ENCODE data around the gene JDP2.

The JDP2 gene

DNA sequence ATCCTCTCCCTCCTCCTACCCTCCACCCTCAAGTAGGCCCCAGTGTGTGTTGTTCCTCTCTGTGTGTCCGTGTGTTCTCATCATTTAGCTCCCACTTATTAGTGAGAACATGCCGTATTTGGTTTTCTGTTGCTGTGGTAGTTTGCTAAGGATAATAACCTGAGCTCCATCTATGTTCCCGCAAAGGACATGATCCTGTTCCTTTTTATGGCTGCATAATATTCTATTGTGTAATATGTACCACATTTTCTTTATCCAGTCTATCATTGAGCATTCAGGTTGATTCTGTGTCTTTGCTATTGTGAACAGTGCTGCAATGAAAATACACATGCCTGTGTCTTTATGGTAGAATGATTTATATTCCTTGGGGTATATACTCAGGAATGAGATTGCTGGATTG is 30.5 kb downstream of the JDP2 start:
- TF ChIP-seq CTCF (IDR thresholded peaks at IDR 0.05; ENCODE audit: insufficient read depth, low read length, poor library complexity, severe bottlenecking) = no peak
- TF ChIP-seq EZH2phosphoT487 (conservative IDR thresholded peaks at IDR 0.05; ENCODE audit: low read length) = no peak
- H4K20me1 ChIP-seq (ENCODE audit: low read depth, low read length) = no peaks in the 10 kb centered on the region; the same call in 1 of the 2 replicates
- H3K9ac ChIP-seq (ENCODE audit: low read length) = no peak overlapping the region
- H3K27ac ChIP-seq (ENCODE audit: low read depth, low read length) = no peak overlapping the region
- no peak overlapping the region for H2AFZ ChIP-seq (ENCODE audit: low read depth, low read length, severe bottlenecking)
- H3K36me3 ChIP-seq (ENCODE audit: low read length) = peaks cover 13% of the 10 kb centered on the region; the same call in 1 of the 2 replicates
- H3K27me3 ChIP-seq (ENCODE audit: low read length) = no peaks in the 10 kb centered on the region
- no peaks in the 10 kb centered on the region for H3F3A ChIP-seq (ENCODE audit: insufficient read depth)
- H3K4me3 ChIP-seq (ENCODE audit: insufficient read depth, low read length, poor library complexity, severe bottlenecking) = no peak overlapping the region
- H3K79me2 ChIP-seq (ENCODE audit: insufficient read depth, low read length) = peaks cover 68% of the 10 kb centered on the region
- H3K4me2 ChIP-seq (ENCODE audit: low read depth, low read length, poor library complexity, severe bottlenecking) = no peak overlapping the region
- no peaks in the 10 kb centered on the region for H3K9me2 ChIP-seq (replicated peaks; ENCODE audit: insufficient read depth, low read length)
- no peaks in the 10 kb centered on the region for H3K9me3 ChIP-seq (ENCODE audit: insufficient read depth, low read length)

GRCh38 chr14:75459099-75459741 is 31.4 kb downstream of the JDP2 start:
- Histone ChIP-seq H2AFZ (ENCODE audit: low read depth, low read length, severe bottlenecking) (no peak overlapping the region), H3K27ac (ENCODE audit: low read depth, low read length) (no peak overlapping the region), H3K79me2 (ENCODE audit: insufficient read depth, low read length) (peaks cover 59% of the 10 kb centered on the region), H3F3A (ENCODE audit: insufficient read depth) (no peaks in the 10 kb centered on the region), H3K9me3 (ENCODE audit: insufficient read depth, low read length) (no peaks in the 10 kb centered on the region), H4K20me1 (ENCODE audit: low read depth, low read length) (no peaks in the 10 kb centered on the region; the same call in 1 of the 2 replicates), H3K9me2 (replicated peaks; ENCODE audit: insufficient read depth, low read length) (no peaks in the 10 kb centered on the region), H3K27me3 (ENCODE audit: low read length) (no peaks in the 10 kb centered on the region), H3K4me3 (ENCODE audit: insufficient read depth, low read length, poor library complexity, severe bottlenecking) (no peak overlapping the region), H3K4me2 (ENCODE audit: low read depth, low read length, poor library complexity, severe bottlenecking) (no peak overlapping the region), H3K9ac (ENCODE audit: low read length) (no peak overlapping the region), H3K36me3 (ENCODE audit: low read length) (peaks cover 12% of the 10 kb centered on the region; the same call in 1 of the 2 replicates)
- TF ChIP-seq CTCF (IDR thresholded peaks at IDR 0.05; ENCODE audit: insufficient read depth, low read length, poor library complexity, severe bottlenecking) (no peak), EZH2phosphoT487 (conservative IDR thresholded peaks at IDR 0.05; ENCODE audit: low read length) (no peak)

DNA sequence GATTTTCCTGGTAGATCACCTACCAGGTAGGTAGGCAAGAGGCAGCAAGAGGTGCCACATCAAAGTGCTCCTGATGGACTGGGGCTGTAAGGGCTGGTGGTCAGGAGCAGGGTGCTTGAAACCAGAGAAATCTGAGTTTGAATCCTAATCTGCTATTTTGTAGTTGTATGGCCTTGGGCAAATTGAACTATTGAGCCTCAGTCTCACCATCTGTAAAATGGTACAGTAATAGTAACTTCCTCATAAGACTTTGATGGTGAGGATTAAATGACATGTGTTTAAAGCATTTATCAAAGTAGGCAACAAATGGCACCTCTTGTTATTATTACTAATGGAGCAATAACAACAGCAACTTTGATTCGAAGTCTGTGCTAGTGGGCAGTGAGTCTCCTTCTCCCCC is 32.0 kb downstream of the JDP2 start:
- no peaks in the 10 kb centered on the region for H3K9me2 ChIP-seq (replicated peaks; ENCODE audit: insufficient read depth, low read length)
- H3F3A ChIP-seq (ENCODE audit: insufficient read depth) = peaks cover under 1% of the 10 kb centered on the region; the same call in 1 of the 2 replicates
- H3K27me3 ChIP-seq (ENCODE audit: low read length) = no peaks in the 10 kb centered on the region
- no peak overlapping the region for H3K4me2 ChIP-seq (ENCODE audit: low read depth, low read length, poor library complexity, severe bottlenecking)
- no peaks in the 10 kb centered on the region; the same call in 1 of the 2 replicates for H4K20me1 ChIP-seq (ENCODE audit: low read depth, low read length)
- H3K4me3 ChIP-seq (ENCODE audit: insufficient read depth, low read length, poor library complexity, severe bottlenecking) = no peak overlapping the region
- H3K79me2 ChIP-seq (ENCODE audit: insufficient read depth, low read length) = peaks cover 53% of the 10 kb centered on the region
- peaks cover 11% of the 10 kb centered on the region; the same call in 1 of the 2 replicates for H3K36me3 ChIP-seq (ENCODE audit: low read length)
- TF ChIP-seq CTCF (IDR thresholded peaks at IDR 0.05; ENCODE audit: insufficient read depth, low read length, poor library complexity, severe bottlenecking) = no peak
- TF ChIP-seq EZH2phosphoT487 (conservative IDR thresholded peaks at IDR 0.05; ENCODE audit: low read length) = no peak
- H2AFZ ChIP-seq (ENCODE audit: low read depth, low read length, severe bottlenecking) = no peak overlapping the region
- no peak overlapping the region for H3K27ac ChIP-seq (ENCODE audit: low read depth, low read length)
- no peak overlapping the region for H3K9ac ChIP-seq (ENCODE audit: low read length)
- no peaks in the 10 kb centered on the region for H3K9me3 ChIP-seq (ENCODE audit: insufficient read depth, low read length)

Data from SU-DHL-6 (cell line).